HG03439 (cell line): ENCODE data around the gene CTBP2.

Experiments used
- ATAC-seq: cut with Tn5 transposase; IDR thresholded peaks from one replicate; pipeline ENCODE4 v1.9.1; 2021; ENCODE audit warnings: mild to moderate bottlenecking, moderate library complexity; ENCODE audit not compliant: unreplicated experiment

Gene CTBP2

DNA sequence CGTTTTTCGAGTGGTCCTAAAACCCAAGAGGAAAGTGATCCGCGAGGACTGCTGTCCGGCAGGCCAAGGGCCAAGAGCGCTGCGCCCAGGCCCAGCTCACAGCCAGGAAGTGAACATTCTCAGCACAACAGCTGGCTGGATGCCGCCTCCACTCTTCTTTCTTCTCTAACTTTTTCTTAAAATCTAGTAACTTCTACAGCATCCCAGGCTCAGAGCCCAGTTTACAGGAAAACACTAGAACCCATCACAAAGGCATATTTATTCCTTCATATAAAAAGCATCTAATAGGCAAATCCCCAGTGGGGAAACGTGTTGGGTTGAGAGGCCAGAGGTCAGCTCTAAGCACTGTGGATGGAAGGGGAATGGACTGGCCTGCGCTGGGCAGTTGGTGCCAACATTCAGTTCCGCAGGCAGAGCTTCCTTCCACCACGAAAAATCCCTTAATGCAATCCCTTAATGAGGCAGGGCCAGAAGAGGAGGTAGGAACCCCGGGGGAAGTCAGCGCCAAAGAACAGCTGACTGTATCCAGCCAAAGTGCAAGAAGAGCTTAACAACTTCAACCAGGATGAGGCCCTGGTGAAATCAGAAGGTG lies 143.7 kb downstream of the CTBP2 start:
- ATAC-seq = no peak

DNA sequence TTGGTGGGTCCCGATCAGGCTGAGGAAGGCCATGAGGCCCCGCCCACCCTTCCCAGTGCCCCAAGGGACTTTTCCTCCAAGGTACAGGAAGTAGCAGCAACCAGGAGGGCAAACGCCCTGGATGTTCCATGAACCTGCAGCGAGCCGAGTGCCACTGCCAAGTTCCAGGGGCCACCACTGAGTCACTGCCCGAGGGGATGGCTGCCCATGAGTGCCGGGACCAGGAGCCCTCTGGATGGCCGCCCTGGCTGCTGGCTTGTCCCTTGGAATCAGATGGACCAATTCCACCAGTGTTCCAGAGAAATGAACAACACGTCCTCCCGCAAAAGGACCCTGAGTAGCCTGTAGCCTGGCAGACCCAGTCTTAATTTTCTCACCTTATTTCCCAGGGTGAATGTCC lies 144.2 kb downstream of the CTBP2 start:
- ATAC-seq = no peak

DNA sequence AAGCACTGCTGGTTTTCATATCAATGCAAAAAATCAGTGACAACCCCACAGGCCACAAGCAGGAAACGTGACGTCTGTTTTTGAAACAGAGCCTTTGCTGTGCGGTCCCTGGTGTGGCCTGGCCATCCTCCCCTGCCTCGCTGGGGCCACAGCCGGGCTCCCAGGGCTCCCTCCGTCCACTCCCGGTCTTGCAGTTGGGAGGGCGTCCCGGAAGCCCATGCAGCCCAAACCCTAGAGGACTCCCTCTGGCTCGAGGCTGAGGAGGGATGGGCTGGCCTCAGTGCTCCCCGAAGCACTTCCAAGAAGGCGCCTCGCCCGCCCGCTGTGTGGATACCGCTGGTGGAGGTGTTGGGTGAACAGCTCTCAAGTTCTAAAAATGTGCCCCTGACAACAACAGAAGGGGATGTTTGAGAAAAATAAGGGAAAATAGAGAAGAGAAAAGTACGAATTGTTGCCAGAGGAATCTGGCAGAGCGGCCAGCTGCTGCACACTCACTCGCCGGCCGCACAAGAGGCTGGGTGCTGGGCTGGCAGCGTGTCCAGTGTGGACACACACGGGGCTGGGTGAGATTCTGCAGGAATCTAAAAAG lies 144.9 kb downstream of the CTBP2 start:
- no peak for ATAC-seq

DNA sequence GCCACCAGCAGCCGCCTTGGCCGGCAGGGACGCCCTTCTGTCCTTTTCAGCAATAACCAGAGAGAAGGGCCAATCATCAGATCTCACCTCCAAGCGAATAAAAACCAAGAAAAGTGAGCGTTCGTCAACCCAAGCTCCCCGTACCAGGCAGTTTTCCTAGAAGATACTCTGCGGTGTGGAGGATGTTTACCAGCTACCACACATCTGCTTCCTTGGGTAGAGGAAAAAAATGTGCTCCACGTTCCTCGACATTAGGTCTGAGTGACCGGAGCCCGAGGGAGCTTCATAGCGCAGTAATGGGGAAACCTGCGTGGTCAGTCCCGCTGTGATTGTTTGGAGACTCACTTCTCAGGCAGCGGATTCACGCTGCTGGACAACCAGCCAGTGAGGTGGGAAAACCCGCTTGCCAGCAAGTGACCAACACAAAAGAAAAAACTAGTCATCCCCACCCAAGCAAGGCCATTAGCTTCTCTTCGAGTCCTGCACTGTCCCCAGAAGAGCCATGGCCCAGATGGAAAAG lies 145.5 kb downstream of the CTBP2 start:
- ATAC-seq = no peak

DNA sequence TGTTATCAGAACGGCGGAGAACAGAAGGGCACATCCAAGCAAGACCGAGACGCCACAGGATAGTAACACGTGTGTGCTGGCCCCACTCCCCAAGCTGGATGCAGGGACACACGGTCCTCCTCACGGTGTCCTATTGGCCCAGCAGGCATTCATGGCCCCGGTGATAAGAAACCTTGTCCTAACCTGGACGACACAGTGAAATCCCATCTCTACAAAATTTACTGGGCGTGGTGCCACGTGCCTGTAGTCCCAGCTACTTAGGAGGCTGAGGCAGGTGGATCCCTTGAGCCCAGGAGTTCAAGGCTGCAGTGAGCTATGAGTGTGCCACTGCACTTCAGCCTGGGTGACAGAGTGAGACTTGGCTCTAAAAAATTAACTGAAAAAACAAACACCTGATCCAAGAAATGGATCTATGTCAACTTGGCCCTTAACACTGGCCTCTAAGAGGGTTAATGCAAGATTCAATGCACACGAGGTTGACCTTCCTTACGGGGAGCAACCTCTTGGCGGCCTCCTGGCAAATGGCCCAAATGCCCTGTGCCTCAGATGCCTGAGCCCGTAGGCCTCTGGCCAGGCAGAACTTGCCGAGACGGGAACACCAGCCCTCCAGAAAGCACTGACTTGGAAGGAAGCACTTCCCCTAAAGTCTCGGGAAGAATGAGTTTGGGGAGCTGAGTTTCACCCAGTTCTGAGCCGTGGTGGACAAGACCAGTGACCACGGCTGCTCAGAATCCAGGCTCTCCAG lies 146.1 kb downstream of the CTBP2 start:
- no peak for ATAC-seq

DNA sequence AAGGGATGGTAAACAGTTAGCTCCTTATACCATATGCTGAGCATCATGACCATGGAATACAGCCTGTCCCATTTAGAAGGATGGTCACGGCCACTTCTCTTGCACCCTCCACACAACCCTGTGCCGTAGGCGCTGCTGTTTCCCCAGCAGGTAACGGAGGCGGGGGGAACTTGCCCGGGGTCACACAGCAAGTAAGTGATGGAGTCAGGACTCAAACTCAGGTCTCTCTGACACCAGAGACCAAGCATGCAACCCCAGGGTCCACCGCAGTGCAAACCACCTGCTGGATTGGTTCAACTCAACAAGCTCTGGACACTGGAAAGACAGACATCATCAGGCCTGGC lies 146.9 kb downstream of the CTBP2 start:
- ATAC-seq = no peak

DNA sequence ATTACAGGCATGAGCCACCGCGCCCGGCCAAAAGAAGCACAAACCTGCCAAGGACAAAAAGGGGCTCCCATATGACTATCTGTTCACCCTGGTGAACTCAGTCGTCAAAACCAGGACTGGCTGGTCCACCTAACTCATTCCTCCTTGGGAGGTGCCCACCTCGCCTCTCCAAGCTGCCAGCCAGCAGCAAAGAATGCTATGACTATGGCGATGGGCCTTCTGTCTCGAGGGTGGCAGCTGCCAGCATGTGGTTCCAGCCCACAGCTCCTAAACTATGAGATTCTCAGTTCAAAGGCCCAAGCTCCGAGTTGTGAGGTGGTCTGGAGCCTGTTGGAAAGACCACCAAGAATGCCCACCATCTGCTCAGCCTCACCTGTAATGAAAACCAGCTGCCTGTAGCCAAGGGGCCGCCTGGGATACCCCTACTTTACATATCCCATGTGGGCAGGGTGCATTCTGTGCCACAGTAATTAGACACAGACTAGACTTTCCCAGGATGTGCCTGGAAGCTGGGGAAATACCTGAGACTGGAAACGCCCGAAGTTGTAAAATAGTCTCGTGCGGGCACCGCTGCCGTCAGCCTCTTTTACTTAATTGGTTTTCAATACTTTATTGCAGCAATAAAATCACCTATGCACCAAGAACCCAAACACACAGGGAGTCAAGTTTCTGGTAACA lies 147.4 kb downstream of the CTBP2 start:
- no peak for ATAC-seq

DNA sequence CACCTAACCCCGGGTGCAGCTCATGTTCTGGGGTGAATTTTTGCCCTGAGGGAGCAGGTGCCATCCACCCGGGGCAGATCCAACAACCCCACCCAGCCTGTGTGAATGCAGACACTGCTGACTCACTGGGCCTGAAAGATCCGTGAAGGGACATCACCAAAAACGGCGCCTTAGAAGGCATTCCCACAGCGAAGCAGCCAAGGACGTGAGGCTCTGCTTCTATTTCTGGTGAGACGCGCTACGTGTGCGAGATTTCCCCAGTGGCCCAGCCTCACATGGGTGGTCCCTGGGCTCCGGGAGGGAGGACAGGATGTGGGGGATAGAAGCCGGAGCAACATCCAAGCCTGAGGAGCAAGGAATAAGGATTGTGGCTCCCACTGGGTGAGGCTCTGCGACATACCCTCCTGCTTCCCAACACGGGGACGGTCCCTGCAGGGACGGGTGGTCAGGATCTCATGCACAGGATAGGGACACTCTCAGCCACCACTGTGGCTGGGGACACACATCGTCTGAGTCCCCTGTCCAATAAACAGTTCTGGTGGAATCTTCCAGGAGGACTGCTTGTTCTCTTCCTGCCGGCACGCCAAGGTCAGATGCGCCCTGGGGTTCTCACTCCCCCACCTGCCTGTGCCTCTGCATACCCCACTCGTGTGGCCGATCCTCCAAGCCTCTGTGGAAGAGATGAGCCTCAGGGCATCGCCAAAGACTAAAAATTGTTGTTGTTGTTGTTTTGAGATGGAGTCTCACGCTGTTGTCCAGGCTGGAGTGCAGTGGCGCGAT lies 148.2 kb downstream of the CTBP2 start:
- ATAC-seq = no peak

DNA sequence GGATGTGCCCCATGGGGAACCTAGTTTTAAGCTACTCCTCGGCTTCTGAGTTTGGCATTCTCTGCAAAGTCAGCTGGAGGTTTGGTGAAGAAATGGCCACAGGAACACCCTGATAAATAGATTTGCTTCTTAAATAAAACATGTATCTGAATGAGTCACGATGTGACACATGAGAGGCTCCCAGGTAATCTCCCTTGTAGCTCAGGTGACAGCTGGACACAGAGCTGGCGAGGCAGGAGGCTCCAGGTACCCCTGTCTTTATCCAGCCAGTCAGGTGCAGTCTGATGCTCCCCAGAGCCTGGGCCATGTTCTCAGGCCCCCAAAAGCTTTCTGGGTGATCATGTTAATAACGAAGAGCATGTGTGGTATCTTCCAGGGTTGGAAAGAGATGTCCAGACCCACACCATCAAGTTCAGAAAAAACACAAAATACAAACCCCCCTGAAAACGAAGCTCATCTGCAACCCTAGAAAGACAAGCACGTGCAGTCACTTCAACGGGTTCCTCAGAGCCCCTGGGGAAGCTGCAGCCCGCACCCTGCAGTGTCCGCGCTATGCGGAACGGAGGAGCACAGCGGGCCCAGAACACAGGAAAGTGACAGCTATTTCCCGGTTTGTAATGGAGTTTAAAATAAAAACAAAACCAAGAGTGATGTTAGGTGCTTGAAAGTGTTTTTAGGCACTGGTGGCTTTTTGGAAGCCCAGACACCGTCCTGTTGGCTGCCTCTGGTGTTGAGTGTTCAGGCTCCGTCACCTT lies 149.0 kb downstream of the CTBP2 start:
- ATAC-seq = no peak

DNA sequence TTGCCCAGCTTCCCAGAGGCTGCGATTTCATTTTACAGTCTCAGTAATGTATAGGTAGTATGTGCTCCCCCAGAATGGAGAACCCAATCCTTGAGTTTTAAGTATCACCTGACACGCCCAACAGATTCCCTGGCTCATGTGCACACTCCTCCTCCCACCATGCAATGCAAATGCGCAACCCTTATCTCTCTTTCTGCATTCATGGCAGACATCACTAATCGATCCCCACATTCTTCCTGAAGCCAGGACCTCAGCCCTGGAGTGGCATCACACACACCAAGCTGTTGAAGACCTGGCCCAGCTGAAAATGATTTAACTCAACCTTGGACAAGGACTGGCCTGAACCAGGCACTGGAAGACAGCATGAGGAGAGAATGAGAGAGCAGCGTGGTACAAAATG lies 150.0 kb downstream of the CTBP2 start:
- ATAC-seq = no peak

DNA sequence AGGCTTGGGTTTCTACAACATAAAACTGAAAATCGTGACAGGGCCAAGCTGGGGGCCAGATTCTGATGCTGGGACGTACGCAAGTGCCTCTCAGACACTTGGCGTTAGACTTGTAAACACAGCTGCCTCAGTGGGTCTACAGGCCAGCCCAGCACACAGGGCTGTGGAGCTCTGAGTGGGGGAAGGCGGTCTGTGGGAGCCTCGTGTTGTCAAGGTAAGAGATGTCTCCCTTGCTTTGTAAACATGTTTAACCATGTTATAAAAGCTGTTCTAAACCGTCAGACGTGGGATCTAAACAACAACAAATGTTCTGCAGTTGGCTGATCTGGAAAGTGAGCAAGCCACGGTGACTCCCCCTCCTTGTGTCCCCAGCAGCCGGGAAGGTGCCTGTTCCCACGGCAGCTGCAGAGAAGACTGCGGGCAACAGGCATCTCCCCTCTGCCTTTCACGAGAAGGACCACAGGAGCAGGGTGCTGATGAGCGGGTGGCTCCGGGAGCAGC lies 150.7 kb downstream of the CTBP2 start:
- ATAC-seq = no peak

DNA sequence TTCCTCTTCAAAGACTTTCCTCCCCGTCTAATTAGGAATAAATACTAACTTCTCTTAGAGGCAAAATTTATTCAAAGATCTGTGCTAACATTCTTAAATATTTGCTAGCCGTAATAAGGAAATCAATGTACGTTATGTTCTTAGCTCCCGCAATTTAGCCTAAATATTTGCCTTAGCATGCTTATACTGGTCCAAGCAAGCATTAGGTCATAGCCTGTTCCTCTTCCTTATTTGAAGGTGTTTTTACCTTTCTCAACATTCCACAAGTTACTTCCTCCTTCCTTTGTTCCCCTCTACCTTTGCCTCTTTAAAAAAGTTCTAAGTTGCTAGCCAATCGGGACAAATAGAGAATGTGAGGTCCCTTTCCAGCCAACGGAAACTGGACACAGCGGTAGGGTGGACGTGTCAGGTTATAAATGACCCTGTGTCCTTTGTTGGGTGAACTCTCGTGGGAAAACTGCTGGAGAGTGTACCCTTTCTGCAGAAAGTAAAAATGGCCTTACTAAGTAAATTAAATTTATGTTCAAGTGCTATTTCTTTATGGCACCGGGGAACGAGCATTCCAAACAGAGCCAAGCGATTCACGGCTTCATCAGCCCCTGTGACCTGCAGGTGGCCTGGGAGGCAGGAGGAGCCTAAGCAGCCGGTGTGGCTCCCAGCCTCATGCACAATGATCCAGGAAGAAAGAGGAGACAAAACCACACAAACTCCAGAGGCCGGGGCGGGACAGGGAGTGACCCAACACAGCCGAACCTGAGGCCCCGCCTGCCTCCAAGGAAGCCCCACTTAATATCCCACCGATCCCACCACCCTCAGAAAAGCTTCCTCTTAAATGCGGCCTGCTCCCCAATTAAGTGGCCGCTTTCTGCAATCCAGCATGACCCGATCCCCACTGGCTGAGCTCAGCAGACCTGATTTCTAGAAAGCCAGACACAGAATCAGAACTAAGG lies 151.4 kb downstream of the CTBP2 start:
- no peak for ATAC-seq

DNA sequence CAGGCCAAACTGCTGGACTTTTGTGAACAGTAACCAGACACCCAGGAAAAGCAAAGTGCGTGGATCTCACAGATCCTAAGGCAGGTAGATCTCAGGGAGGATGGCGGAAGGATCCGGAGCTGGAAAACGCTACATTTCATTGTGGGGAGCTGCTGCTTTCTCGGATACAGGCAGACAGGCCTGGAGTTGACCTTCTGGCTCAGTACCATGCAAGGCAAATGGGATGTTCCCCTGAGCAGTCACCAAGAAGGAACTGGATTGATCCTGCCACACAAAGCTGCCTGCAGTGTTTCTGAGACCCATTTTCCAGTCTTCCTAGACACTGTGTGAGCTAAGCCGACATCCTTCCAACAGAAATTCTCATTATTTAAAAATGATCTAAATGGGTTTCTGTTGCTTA lies 152.9 kb downstream of the CTBP2 start:
- ATAC-seq = no peak

DNA sequence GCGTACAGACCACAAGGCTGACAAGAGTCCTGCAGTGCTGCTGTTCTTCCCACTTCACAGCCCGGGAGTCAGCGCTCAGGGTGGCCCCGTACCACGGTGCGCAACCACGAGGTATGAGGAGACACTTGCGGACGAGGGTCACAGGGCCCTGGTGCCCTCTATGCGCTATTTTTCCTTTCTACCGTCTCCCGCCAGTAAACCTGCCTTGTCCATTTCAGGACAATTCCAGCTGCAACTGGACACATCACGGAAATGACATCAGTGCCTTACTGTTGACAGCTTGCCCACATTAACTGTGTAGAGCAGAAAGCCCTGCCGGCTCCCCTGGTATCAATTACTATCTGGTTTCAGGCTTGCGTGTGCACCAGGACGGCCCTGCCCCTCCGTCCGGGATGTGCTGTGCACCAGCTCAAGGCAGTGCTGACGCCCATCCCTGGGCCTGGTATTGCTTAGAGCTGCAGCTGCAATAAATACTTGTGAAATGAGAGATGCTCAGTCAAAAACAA lies 153.4 kb downstream of the CTBP2 start:
- ATAC-seq = no peak

DNA sequence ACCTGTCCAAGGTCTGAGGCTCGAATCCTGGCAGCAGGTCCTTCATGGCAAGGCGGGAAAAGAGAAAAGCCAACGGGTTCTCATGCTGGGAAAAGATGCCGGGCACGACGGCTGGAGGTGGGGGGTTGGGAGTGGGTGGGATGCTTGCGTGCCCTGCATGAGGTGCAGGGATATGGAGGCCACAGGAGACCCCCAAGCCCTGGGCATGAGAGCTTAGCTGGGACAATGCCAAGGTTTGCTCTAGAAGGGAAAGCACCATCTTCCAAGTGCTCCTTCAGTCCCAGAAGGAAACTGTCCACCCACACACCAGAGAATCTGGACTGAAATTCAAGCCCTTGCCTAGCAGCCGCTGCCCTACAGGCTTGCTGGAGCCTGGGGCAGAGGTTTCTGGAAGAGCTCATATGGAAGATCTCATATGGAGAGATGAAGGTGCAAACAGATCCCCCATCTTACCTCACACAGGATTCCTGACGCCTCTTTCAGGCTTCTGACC lies 154.1 kb downstream of the CTBP2 start:
- ATAC-seq = no peak

DNA sequence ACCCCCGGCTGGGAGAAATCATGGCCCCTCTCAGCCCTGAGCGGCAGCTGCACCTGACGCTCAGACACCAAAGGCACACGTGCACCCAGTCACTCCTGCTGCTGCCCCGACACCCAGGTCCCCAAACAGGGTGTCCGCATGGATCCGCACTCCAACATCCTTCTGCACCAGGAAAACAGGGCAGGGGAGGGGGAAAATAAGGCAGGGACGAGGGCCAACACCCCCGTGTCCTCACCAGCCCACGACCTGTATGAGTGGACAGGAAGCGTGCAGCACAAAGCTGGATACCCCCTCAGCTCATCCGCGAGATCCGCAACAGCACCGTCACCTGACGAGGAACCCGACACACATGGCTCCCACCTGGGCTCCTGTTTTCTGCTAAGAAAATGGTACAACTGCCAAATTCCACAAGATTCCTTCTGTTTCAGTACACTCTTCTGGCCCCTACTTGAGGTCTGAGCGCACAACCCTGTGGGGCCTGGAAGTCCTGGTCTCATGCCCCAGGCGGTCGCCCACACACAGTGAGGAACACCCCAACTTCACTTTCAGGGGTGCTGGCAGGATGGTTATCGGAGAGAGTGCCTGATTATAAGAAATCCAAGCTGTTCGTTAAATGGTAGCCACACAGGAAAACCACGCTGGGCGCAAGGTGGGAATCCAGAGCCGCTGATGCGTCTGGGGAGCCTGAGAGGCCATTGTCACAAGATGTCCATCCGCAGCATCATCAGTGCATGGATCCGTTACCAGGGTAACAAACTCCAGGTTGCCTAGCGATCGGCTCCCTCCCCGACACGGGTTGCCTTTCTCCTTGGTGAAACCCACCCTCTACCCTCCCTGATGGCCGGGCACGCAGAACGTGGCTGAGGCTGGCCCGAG lies 154.8 kb downstream of the CTBP2 start:
- ATAC-seq = no peak

DNA sequence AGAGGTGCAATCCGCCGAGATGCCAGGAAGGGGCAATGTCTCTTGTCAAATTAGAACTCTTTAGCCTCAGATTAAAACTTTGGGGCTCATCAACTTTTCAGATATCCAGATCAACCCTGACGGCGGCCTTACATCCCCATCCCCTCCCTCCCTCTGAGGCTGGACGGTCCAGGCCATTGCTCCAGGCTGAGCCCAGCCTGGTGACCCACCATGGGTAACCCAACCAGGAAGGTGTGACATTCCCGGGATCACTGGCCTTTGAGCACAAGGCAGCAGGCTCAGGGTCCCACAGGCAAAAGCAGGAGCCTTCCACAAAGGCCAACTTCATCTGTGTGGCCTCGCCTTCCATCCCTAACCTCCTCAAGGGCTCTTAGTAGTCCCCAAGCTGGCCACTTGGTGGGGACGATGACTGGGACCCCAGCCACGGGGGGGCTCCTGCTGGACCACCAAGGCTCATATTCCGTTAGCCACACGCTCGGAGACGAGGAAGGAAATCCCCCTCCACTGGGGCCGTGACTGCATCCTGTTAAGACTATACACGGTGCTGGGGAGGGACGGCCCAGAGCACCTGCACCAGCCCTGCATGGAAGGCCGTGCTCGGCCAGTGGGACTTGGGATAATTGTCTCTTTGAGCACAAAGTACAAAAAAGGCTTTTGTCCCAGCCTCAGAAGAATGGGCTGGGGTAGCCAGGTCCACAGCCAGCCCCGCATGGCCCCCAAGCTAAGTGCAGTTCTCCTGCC lies 155.6 kb downstream of the CTBP2 start:
- no peak for ATAC-seq
